ENCODE measurements around the gene SDK1.

SDK1 gene

GRCh38 chr7:3895341-3896116 is 594.5 kb downstream of the SDK1 start:
- H3K27me3 ChIP-seq: no peaks in the 10 kb centered on the region
- no peaks in the 10 kb centered on the region for H3K4me1 ChIP-seq
- DNase-seq: no peak
- H3K4me3 ChIP-seq (ENCODE audit: low read depth, low read length): no peak overlapping the region
- H3K36me3 ChIP-seq: no peaks in the 10 kb centered on the region
- TF ChIP-seq, protein P1, sequence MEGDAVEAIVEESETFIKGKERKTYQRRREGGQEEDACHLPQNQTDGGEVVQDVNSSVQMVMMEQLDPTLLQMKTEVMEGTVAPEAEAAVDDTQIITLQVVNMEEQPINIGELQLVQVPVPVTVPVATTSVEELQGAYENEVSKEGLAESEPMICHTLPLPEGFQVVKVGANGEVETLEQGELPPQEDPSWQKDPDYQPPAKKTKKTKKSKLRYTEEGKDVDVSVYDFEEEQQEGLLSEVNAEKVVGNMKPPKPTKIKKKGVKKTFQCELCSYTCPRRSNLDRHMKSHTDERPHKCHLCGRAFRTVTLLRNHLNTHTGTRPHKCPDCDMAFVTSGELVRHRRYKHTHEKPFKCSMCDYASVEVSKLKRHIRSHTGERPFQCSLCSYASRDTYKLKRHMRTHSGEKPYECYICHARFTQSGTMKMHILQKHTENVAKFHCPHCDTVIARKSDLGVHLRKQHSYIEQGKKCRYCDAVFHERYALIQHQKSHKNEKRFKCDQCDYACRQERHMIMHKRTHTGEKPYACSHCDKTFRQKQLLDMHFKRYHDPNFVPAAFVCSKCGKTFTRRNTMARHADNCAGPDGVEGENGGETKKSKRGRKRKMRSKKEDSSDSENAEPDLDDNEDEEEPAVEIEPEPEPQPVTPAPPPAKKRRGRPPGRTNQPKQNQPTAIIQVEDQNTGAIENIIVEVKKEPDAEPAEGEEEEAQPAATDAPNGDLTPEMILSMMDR (IDR thresholded peaks at IDR 0.05; ENCODE audit: low read depth, low read length): no peak
- no peaks in the 10 kb centered on the region; the same call in 1 of the 2 replicates for H3K9me3 ChIP-seq

DNA sequence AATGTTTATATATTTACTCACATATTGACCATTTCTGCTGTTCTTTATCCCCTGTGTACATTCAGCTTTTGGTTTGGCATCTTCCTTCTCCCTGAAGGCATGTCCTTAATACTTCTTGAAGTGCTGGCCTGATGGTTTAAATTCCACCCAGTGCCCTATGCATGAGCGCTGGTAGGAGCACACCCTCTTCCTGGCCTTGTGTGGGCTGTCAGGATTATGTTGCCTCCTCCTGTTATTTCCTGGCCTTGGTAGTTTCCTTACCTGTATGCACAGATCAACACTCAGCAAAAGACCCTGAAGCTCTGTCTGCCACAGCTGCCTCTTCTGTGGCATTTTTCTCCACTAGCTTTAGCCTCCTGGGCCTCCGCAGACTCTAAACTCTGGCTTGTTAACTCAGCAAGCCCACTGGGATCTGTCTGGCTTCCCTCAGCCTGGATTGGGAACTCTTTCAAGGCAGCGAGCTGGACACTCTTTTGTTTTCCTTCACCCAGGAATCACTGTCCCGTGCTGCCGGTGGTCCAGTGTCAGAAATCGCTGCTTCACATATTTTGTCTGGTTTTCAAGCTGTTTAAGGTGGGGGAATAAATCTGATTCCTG is 595.2 kb downstream of the SDK1 start:
- Histone ChIP-seq H3K36me3 (no peaks in the 10 kb centered on the region), H3K27me3 (no peaks in the 10 kb centered on the region), H3K9me3 (no peaks in the 10 kb centered on the region; the same call in 1 of the 2 replicates), H3K4me1 (no peaks in the 10 kb centered on the region), H3K4me3 (ENCODE audit: low read depth, low read length) (no peak overlapping the region)
- TF ChIP-seq, protein P1 (IDR thresholded peaks at IDR 0.05; ENCODE audit: low read depth, low read length): no peak
- DNase-seq: no peak

- no peaks in the 10 kb centered on the region for H3K27me3 ChIP-seq
- H3K9me3 ChIP-seq: no peaks in the 10 kb centered on the region
- peak; percentile 17 for DNase-seq
- H3K4me1 ChIP-seq: no peaks in the 10 kb centered on the region
- TF ChIP-seq, protein P1 (IDR thresholded peaks at IDR 0.05; ENCODE audit: low read depth, low read length): peak; percentile 78
- H3K36me3 ChIP-seq: no peaks in the 10 kb centered on the region
- H3K4me3 ChIP-seq (ENCODE audit: low read depth, low read length): no peak overlapping the region
Measured at GRCh38 chr7:3897430-3898372, 596.6 kb downstream of the SDK1 start.

- H3K36me3 ChIP-seq: no peaks in the 10 kb centered on the region
- no peaks in the 10 kb centered on the region for H3K9me3 ChIP-seq
- DNase-seq: no peak
- no peaks in the 10 kb centered on the region for H3K4me1 ChIP-seq
- TF ChIP-seq, protein P1 (IDR thresholded peaks at IDR 0.05; ENCODE audit: low read depth, low read length): no peak
- H3K4me3 ChIP-seq (ENCODE audit: low read depth, low read length): no peak overlapping the region
- no peaks in the 10 kb centered on the region for H3K27me3 ChIP-seq
Measured at GRCh38 chr7:3899559-3899991, 598.5 kb downstream of the SDK1 start.

DNA sequence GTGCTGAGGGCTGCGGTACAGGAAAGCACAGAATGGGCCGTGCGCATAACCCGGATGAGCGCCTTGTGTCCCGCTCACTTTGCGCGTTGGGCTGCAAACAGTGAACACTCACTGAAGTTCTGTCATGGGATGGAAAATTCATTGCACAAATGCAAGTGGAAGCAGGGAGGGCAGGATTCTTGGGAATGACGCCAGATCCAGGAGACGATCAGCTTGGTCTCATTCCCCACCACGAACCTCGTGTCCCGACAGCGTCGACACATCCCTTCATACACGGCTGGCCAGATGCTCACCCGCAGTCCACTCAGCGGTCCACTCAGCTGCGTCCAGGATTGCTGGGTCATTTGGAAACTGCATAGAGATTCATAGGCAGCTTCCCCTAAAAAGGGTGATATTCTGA is 607.1 kb downstream of the SDK1 start:
- H3K9me3 ChIP-seq: no peaks in the 10 kb centered on the region
- no peaks in the 10 kb centered on the region for H3K27me3 ChIP-seq
- DNase-seq: no peak
- no peaks in the 10 kb centered on the region for H3K36me3 ChIP-seq
- no peaks in the 10 kb centered on the region for H3K4me1 ChIP-seq
- H3K4me3 ChIP-seq (ENCODE audit: low read depth, low read length): no peak overlapping the region
- TF ChIP-seq, protein P1 (IDR thresholded peaks at IDR 0.05; ENCODE audit: low read depth, low read length): no peak
